ENCODE results near the gene UIMC1.

Gene UIMC1

GRCh38 chr5:177022386-177023302 is 16.1 kb upstream of the UIMC1 start, which contains the start of gene ZNF346 (continued):
- TF ChIP-seq KLF17 (tag by site-specific recombination; IDR thresholded peaks at IDR 0.05) (0 out of 2 replicates have a peak, but pooled peaks have one; percentile 16), ZNF530 (tag by site-specific recombination; IDR thresholded peaks at IDR 0.05; ENCODE audit: low read depth) (no peak), ZNF211 (tag by site-specific recombination; IDR thresholded peaks at IDR 0.05; ENCODE audit: low read depth) (no peak), ZNF19 (tag by site-specific recombination; IDR thresholded peaks at IDR 0.05; ENCODE audit: low read depth) (no peak), ZBTB7A (tag by site-specific recombination; IDR thresholded peaks at IDR 0.05; ENCODE audit: low read depth) (peak; percentile 85; the same call in 1 of the 2 replicates), ZNF2 (tag by site-specific recombination; IDR thresholded peaks at IDR 0.05) (peak; percentile 67), ZNF423 (tag by site-specific recombination; IDR thresholded peaks at IDR 0.05) (no peak), ZNF239 (tag by site-specific recombination; IDR thresholded peaks at IDR 0.05) (no peak), ZNF433 (tag by site-specific recombination; IDR thresholded peaks at IDR 0.05; ENCODE audit: low read depth) (no peak), BCL11B (tag by site-specific recombination; IDR thresholded peaks at IDR 0.05; ENCODE audit: low read depth) (no peak), PRDM6 (tag by site-specific recombination; IDR thresholded peaks at IDR 0.05) (no peak), MZF1 (tag by site-specific recombination; IDR thresholded peaks at IDR 0.05; ENCODE audit: borderline replicate concordance) (no peak), ZNF624 (tag by site-specific recombination; IDR thresholded peaks at IDR 0.05) (no peak), ZNF174 (tag by site-specific recombination; IDR thresholded peaks at IDR 0.05) (no peak), ZXDB (tag by site-specific recombination; IDR thresholded peaks at IDR 0.05) (peak; percentile 68), ZNF449 (tag by site-specific recombination; IDR thresholded peaks at IDR 0.05) (no peak), ZNF792 (tag by site-specific recombination; IDR thresholded peaks at IDR 0.05) (no peak), ZNF146 (tag by site-specific recombination; IDR thresholded peaks at IDR 0.05) (no peak), ZNF155 (tag by site-specific recombination; IDR thresholded peaks at IDR 0.05) (no peak), GLIS2 (tag by site-specific recombination; IDR thresholded peaks at IDR 0.05) (peak; percentile 69; the same call in 1 of the 2 replicates), INSM2 (tag by site-specific recombination; IDR thresholded peaks at IDR 0.05) (peak; percentile 15; the same call in 1 of the 2 replicates), ZEB2 (tag by site-specific recombination; IDR thresholded peaks at IDR 0.05) (peak; percentile 85), ZNF670 (tag by site-specific recombination; IDR thresholded peaks at IDR 0.05; ENCODE audit: low read depth) (no peak), ZBTB21 (tag by site-specific recombination; IDR thresholded peaks at IDR 0.05) (no peak), ZNF501 (tag by site-specific recombination; IDR thresholded peaks at IDR 0.05) (peak; percentile 94), ZNF518A (tag by site-specific recombination; conservative IDR thresholded peaks at IDR 0.05; ENCODE audit: low read depth) (no peak), ZNF645 (tag by site-specific recombination; IDR thresholded peaks at IDR 0.05) (peak; percentile 78; the same call in 1 of the 2 replicates)

Measured in HEK293 (cell line).